ENCODE results near the gene CDK6. TPM values are rescaled to one million over a fixed set of nuclear protein-coding genes. Genes with fewer than 3 reads are reported as not detected.

CDK6 gene
- total and polyA plus RNA-seq, 9 of the 15 experiments (the other 6 are each of a cell fraction or from before 2014, with no cell fraction given) = 7.6 to 109 (median 44.4) TPM

DNA sequence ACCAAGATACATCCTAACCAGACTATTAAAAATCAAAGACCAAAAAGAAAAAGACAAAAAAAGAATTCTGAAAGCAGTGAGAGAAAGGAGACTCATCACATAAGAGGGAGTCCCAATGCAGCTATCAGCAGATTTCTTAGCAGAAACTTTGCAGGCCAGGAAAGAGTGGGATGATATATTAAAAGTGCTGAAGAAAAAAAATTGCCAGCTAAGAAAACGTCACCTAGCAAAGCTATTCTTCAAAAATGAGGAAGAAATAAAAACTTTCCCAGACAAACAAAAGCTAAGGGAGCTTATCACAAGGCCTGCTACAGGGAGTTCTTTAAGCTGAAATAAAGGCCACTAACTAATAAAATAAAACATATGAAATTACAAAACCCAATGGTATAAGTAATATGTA lies 40.5 kb upstream of the CDK6 start:
- CTCF ChIA-PET (ENCODE audit: low intra/inter-chr PET ratio) = no interaction called here

More for the DNA sequence above, 40.5 kb upstream of the CDK6 start:
- H4K20me1 ChIP-seq (replicated peaks; ENCODE audit: control insufficient read depth, insufficient read depth, low read length) = no peaks in the 10 kb centered on the region
- POLR2A ChIA-PET = interaction anchor here (1.1 kb wide), 1 partner anchor 9 kb away, joined by 4 read pairs; no protein-coding TSS in a partner anchor
- peaks cover 0 to 6% of the 10 kb centered on the region in 2 experiments; a peak in 1 of 5 replicates for H3K4me1 ChIP-seq (replicated peaks in 1 of 2; ENCODE audit: control insufficient read depth in 2 of 2, insufficient read depth in 2 of 2, low read length in 2 of 2)
- no peak for ATAC-seq
- no peaks in the 10 kb centered on the region for H3K27me3 ChIP-seq (ENCODE audit: control insufficient read depth in 2 of 2, insufficient read depth in 2 of 2, low read length in 2 of 2)
- WGBS (ENCODE audit: insufficient coverage, low coverage, missing lambda C conversion rate) = 36% methylated on average over 1 of the region's 1 CpG
- H3K36me3 ChIP-seq (ENCODE audit: control insufficient read depth, insufficient read depth, low read length) = no peaks in the 10 kb centered on the region
- in situ Hi-C loops (cut with MboI) (no loop called here), intact Hi-C loops (cut with micrococcal nuclease) (no loop called here)
- TF ChIP-seq HMG20B (CRISPR knock-in tag; IDR thresholded peaks at IDR 0.05) = no peak
- TF ChIP-seq MEF2D (tag; conservative IDR thresholded peaks at IDR 0.05; ENCODE audit: low read depth) = no peak
- TF ChIP-seq ZNF518B (CRISPR knock-in tag; IDR thresholded peaks at IDR 0.05) = no peak
- no peak for TF ChIP-seq CHCHD3 (CRISPR knock-in tag; IDR thresholded peaks at IDR 0.05)
- TF ChIP-seq C11orf30 (IDR thresholded peaks at IDR 0.05; ENCODE audit: low read depth) = no peak
- TF ChIP-seq ZNF174 (CRISPR knock-in tag; IDR thresholded peaks at IDR 0.05) = no peak
- no peak for TF ChIP-seq FOXJ2 (tag; IDR thresholded peaks at IDR 0.05)
- TF ChIP-seq ZBTB26 (CRISPR knock-in tag; IDR thresholded peaks at IDR 0.05) = no peak
- FAIRE-seq = no peak
- DNase-seq (ENCODE audit: extremely low read depth in 1 of 4, low spot score in 3 of 4) = no peak
- H3K79me2 ChIP-seq (ENCODE audit: control insufficient read depth, insufficient read depth, low read length) = no peaks in the 10 kb centered on the region
- no peaks in the 10 kb centered on the region for H3K9me3 ChIP-seq (replicated peaks; ENCODE audit: control insufficient read depth, insufficient read depth, low read depth, low read length)
- no peaks in the 10 kb centered on the region for H3K9me1 ChIP-seq (ENCODE audit: control insufficient read depth, insufficient read depth, low read length)
- H3K9ac ChIP-seq (ENCODE audit: insufficient read depth in 1 of 2, low read depth in 2 of 2, low read length in 2 of 2) = no peak overlapping the region
- no peak overlapping the region for H2AFZ ChIP-seq (ENCODE audit: low read depth, low read length)
- BruUV-seq (replicated peaks) = no TSS peak
- no peak overlapping the region for H3K4me3 ChIP-seq
- no peak overlapping the region for H3K4me2 ChIP-seq (ENCODE audit: insufficient read depth, low read length)
- no peak overlapping the region for H3K27ac ChIP-seq (ENCODE audit: extremely low read depth, low read depth, low read length)

Measured in K562 (cell line).